Choroid plexus epithelial cell (primary cell): ENCODE measurements around the gene ZDHHC14.
"Not testable (repeated sequence)": the region's sequence is repeated elsewhere in the genome, so short reads cannot be mapped to it uniquely, and the experiment has no call there.

ENCODE experiments used
- DNase-seq: peaks from one replicate; pipeline ENCODE4 v3.0.0-alpha.2; 2010; ENCODE audit warnings: low read depth
- H3K4me3 ChIP-seq: 2 replicates; pipeline ENCODE4 v1.5.1; 2011; ENCODE audit warnings: low read depth, mild to moderate bottlenecking, control low read depth, low read length, moderate library complexity
- TF ChIP-seq, protein P1 (sequence below): conservative IDR thresholded peaks from 2 replicates; pipeline ENCODE4 v1.5.1; 2011; ENCODE audit warnings: low read depth, mild to moderate bottlenecking, control low read depth, inconsistent platforms, low read length, moderate library complexity

ZDHHC14 gene

DNA sequence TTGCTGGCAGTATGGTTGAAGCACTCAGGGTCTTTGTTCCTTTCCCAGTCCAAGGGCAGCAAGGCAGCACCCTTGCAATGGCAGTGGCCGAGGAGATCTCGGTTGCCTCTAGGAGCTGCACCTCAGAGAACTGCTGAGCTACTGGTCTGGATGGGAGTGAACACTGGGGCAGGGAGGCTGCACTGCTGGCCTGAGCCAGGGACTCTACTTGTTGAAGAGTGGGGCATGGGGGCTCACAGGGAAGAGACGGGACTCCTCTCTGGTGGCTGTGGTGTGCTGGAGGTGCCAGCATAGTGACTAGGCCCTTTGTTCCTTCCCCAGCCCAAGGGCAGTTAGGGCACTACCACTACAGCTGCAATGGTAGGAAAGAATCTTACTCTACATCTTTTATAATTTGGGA is 203.0 kb downstream of the ZDHHC14 start:
- DNase-seq = no peak
- TF ChIP-seq, protein P1, sequence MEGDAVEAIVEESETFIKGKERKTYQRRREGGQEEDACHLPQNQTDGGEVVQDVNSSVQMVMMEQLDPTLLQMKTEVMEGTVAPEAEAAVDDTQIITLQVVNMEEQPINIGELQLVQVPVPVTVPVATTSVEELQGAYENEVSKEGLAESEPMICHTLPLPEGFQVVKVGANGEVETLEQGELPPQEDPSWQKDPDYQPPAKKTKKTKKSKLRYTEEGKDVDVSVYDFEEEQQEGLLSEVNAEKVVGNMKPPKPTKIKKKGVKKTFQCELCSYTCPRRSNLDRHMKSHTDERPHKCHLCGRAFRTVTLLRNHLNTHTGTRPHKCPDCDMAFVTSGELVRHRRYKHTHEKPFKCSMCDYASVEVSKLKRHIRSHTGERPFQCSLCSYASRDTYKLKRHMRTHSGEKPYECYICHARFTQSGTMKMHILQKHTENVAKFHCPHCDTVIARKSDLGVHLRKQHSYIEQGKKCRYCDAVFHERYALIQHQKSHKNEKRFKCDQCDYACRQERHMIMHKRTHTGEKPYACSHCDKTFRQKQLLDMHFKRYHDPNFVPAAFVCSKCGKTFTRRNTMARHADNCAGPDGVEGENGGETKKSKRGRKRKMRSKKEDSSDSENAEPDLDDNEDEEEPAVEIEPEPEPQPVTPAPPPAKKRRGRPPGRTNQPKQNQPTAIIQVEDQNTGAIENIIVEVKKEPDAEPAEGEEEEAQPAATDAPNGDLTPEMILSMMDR = no peak
- H3K4me3 ChIP-seq = no peak overlapping the region

DNA sequence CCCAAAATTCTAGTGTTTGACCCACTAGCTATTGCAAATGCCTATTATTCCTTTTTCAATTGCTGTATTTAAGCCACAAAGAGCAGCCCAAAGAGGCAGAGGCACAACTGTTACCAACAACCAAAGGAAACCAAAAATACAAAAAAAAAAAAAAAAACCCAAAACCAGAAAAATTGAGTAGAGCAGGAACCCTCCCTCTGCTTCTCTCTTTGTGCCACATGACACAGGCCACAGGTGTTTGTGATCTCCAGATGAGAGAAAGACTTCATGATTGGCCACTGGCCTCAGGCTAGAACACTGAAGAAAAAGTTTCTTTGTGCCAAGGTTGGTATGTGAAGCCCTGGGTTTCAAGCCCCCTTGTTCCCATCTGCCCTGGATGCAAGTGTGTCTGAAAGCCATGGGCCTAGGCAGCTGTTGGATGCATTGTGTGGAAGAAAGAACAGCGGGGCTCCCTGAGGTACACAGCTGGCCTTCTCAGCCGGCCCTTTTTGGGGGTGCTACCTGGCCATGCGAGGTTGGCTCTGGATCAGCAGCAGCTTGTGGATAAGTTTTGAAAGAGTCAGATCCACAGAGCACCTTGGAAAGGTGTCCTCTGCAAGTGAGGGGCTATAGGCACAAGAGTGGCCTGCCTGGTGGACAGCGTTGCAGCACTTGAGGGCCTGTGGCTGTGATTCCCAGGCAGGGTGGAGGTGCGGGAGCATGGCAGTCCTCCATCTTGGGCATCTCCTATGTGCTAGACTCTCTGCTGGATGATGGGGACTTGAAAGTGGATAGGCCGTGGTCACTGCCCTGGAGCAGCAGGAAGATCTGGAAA is 204.5 kb downstream of the ZDHHC14 start:
- no peak overlapping the region for H3K4me3 ChIP-seq
- DNase-seq = no peak
- TF ChIP-seq, protein P1 = no peak

DNA sequence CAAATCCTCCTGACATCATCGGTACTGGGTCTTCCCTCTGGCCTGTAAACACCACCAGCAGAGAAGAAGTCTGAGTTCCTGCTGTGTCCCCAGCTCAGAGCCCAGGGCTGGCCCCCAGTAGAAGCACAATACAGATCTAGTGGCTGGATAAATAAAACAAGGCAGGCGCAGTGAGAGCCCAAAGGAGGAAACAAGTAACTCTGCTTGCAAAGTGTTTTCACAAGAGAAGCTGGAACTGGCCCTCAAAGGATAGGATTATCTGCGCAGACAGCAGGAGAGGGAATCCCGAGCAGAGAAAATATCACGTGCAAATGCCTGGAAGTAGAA is 205.1 kb downstream of the ZDHHC14 start:
- TF ChIP-seq, protein P1 = no peak
- H3K4me3 ChIP-seq = no peak overlapping the region
- DNase-seq = peak; percentile 28

DNA sequence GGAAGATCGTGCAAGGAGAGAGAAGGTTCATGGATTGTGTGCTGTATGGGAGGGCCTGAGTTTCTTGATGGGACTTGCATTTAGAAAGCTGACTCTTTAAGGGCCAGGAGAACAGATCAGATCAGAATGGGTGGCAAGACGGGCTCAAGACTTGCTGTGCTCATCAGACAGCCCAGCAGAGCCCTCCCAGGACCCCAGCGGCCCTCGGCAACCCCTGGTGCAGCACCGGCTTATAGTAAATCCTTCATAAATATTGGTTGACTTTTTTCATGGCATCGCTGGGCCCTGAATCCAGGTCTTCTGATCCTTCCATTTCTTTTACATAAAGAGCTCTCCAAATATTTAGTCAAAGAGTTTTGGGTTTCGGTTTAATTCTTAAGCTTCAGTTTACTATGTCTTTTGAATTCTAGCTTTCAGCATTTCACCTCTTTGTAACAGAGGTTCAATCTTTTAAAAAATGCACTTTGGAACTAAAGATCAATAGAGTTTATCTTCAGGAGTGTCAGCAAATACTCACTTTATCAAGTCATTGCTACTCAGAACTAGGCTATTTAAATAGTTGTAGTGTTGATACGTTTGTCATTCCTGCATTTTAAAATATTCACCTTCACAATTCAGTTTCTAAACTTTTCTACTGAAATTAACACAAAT is 205.6 kb downstream of the ZDHHC14 start:
- DNase-seq = no peak
- no peak overlapping the region for H3K4me3 ChIP-seq
- TF ChIP-seq, protein P1 = no peak

DNA sequence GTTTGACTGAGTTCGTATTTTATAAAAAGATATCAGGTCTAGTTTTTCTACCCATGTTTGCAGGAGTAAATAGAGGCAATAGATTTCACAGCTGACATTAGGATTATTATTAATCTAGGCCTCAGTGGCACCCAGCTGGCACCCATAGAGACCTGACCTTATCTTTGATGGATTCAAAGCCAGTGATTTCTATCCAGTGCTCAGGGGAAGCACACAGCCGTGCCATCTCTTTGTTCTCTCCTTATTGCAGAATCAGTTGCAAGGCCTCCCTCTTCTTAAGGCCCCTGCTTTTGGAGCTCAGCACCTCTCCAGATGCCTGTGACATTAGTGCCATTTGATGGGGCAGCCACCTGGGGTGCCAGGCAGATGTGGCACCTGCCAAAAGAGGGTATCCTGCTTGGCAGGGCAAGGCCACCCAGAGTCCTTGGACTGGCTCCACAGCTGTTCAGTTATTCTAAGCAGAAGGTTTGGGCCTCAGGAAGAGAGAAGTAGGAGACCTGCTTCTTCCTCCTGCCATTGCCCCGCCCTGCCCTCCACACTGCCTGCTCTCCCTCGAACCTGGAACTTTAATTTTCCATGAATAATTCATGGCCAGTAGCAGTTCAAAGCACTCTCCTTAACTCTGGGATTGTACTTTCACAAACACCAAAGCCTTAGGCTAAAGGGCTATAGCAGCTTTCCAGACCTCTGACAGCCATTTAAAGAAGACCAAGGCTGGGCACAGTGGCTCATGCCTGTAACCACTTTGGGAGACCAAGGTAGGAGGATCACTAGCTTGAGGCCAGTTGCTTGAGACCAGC is 206.3 kb downstream of the ZDHHC14 start:
- no peak overlapping the region for H3K4me3 ChIP-seq
- DNase-seq = no peak
- TF ChIP-seq, protein P1 = no peak

DNA sequence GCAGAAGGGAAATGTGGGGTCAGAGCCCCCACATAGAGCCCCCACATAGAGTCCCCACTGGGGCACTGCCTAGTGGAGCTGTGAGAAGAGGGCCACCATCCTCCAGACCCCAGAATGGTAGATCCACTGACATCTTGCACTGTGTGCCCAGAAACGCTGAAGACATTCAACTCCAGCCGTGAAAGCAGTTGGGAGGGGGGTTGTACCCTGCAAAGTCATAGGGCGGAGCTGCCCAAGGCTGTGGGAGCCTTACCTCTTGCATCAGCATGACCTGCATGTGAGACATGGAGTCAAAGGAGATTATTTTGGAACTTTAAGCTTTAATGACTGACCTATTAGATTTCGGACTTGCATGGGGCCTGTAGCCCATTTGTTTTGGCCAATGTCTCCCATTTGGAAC is 209.7 kb downstream of the ZDHHC14 start:
- DNase-seq = not testable (repeated sequence)

DNA sequence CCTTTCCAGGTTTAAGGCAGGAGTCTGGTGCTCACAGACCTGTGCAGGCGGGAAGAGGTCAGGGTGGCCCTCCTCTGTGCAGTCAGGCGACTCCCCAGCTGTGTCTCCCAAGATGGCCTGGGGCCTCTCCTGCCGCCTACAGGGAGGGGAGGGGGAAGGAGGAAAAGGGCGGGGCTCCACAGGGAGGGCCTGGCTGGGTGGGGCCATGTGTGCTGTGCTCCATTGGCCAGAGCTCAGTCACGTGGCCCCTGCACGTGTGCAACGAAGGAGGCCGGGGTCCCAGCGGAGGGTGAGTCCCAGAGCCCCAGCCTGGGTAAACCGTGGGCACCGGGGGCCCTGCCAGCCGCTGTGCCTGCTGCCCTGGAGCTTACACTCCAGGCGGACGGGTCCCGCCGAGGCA is 211.6 kb downstream of the ZDHHC14 start:
- TF ChIP-seq, protein P1 = no peak
- H3K4me3 ChIP-seq = peak overlapping the region; percentile 26
- no peak for DNase-seq

More for the DNA sequence above, 209.7 kb downstream of the ZDHHC14 start:
- not testable (repeated sequence) for H3K4me3 ChIP-seq
